ENCODE results near the gene STK32B.
"Not testable (repeated sequence)": the region's sequence is repeated elsewhere in the genome, so short reads cannot be mapped to it uniquely, and the experiment has no call there.

The STK32B gene

GRCh38 chr4:5162909-5163508 is 111.7 kb downstream of the STK32B start:
- peak; percentile 4 for DNase-seq (ENCODE audit: extremely low spot score)
- POLR2A ChIA-PET = no interaction called here
- CTCF ChIA-PET = no interaction called here
- TF ChIP-seq ZNF384 (IDR thresholded peaks at IDR 0.05) = no peak
- TF ChIP-seq NFRKB (IDR thresholded peaks at IDR 0.05) = no peak
- no peak for TF ChIP-seq FOXA1 (IDR thresholded peaks at IDR 0.05)
- no peak for TF ChIP-seq SP1 (IDR thresholded peaks at IDR 0.05)
- no peak for TF ChIP-seq ELF4 (IDR thresholded peaks at IDR 0.05)
- TF ChIP-seq PKNOX1 (IDR thresholded peaks at IDR 0.05) = no peak
- no peak for TF ChIP-seq ARNT (IDR thresholded peaks at IDR 0.05)
- no peak for TF ChIP-seq FOXK2 (IDR thresholded peaks at IDR 0.05)

GRCh38 chr4:5164221-5164912 is 113.1 kb downstream of the STK32B start:
- no peak for TF ChIP-seq L3MBTL2 (conservative IDR thresholded peaks at IDR 0.05)
- ChIA-PET POLR2A (no interaction called here), CTCF (no interaction called here)

GRCh38 chr4:5165420-5166369 is 114.4 kb downstream of the STK32B start:
- peak; percentile 0 for DNase-seq (ENCODE audit: extremely low spot score)
- CTCF ChIA-PET = no interaction called here
- POLR2A ChIA-PET = no interaction called here
- TF ChIP-seq ZNF384 (IDR thresholded peaks at IDR 0.05) (no peak), HDGF (IDR thresholded peaks at IDR 0.05; ENCODE audit: borderline replicate concordance) (no peak), SUZ12 (IDR thresholded peaks at IDR 0.05) (no peak), FOXM1 (IDR thresholded peaks at IDR 0.05; ENCODE audit: borderline replicate concordance) (no peak), BHLHE40 (IDR thresholded peaks at IDR 0.05; ENCODE audit: borderline replicate concordance) (no peak), SP1 (IDR thresholded peaks at IDR 0.05) (no peak), TARDBP (IDR thresholded peaks at IDR 0.05) (no peak), ARNT (IDR thresholded peaks at IDR 0.05) (no peak), NFRKB (IDR thresholded peaks at IDR 0.05) (no peak), FOXA1 (IDR thresholded peaks at IDR 0.05) (no peak), FOXK2 (IDR thresholded peaks at IDR 0.05) (no peak), ELF4 (IDR thresholded peaks at IDR 0.05) (no peak), CTBP1 (IDR thresholded peaks at IDR 0.05; ENCODE audit: borderline replicate concordance) (no peak), LEF1 (IDR thresholded peaks at IDR 0.05; ENCODE audit: borderline replicate concordance) (no peak), L3MBTL2 (conservative IDR thresholded peaks at IDR 0.05) (no peak), PKNOX1 (IDR thresholded peaks at IDR 0.05) (no peak)

More at GRCh38 chr4:5164221-5164912, 113.1 kb downstream of the STK32B start:
- DNase-seq (ENCODE audit: extremely low spot score) = peak; percentile 0

DNA sequence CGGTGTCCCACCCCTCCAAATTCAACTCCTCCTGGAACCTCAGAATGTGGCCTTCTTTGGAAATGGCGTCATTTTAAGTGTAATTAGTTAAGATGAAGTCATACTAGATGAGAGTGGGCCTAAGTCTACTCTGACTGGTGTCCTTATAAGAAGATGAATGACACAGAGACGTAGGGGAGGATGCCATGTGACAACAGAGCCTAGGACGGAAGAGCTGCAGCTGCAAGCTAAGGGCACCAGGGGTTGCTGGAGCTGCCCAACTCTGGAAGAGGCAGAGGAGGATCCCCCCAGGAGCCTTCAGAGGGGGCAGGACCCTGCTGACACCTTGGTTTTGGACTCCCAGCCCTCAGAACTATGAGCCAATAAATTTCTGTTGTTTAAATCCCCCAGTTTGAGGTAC is 115.1 kb downstream of the STK32B start:
- CTCF ChIA-PET = interaction anchor here (0.9 kb wide), 1 partner anchor 26 kb away, joined by 4 read pairs; no protein-coding TSS in a partner anchor
- no peak for DNase-seq (ENCODE audit: extremely low spot score)
- no peak for TF ChIP-seq LEF1 (IDR thresholded peaks at IDR 0.05; ENCODE audit: borderline replicate concordance)
- POLR2A ChIA-PET = no interaction called here

GRCh38 chr4:5168891-5169290 is 117.6 kb downstream of the STK32B start:
- DNase-seq (ENCODE audit: extremely low spot score) = no peak
- TF ChIP-seq CTBP1 (IDR thresholded peaks at IDR 0.05; ENCODE audit: borderline replicate concordance) (no peak), PKNOX1 (IDR thresholded peaks at IDR 0.05) (no peak), ARNT (IDR thresholded peaks at IDR 0.05) (no peak), FOXA1 (IDR thresholded peaks at IDR 0.05) (no peak), NFRKB (IDR thresholded peaks at IDR 0.05) (no peak), ELF4 (IDR thresholded peaks at IDR 0.05) (no peak), ZNF384 (IDR thresholded peaks at IDR 0.05) (no peak), L3MBTL2 (conservative IDR thresholded peaks at IDR 0.05) (no peak), FOXM1 (IDR thresholded peaks at IDR 0.05; ENCODE audit: borderline replicate concordance) (no peak), HDGF (IDR thresholded peaks at IDR 0.05; ENCODE audit: borderline replicate concordance) (no peak), LEF1 (IDR thresholded peaks at IDR 0.05; ENCODE audit: borderline replicate concordance) (no peak), SUZ12 (IDR thresholded peaks at IDR 0.05) (no peak), BHLHE40 (IDR thresholded peaks at IDR 0.05; ENCODE audit: borderline replicate concordance) (no peak), SP1 (IDR thresholded peaks at IDR 0.05) (no peak), FOXK2 (IDR thresholded peaks at IDR 0.05) (no peak), TARDBP (IDR thresholded peaks at IDR 0.05) (no peak)
- ChIA-PET CTCF (no interaction called here), POLR2A (no interaction called here)

GRCh38 chr4:5175836-5176235 is 124.6 kb downstream of the STK32B start:
- DNase-seq (ENCODE audit: extremely low spot score); POLR2A ChIA-PET; CTCF ChIA-PET: not testable (repeated sequence)
